Activated CD8-positive, alpha-beta memory T cell treated with anti-CD3 and anti-CD28 coated beads, Interleukin-2, amount 10 ng/mL, durations not matched to agents 7 days and 5 days (primary cell): ENCODE data around the gene MYBPHL. TPM values are rescaled to one million over a fixed set of nuclear protein-coding genes. Genes with fewer than 3 reads are reported as not detected.

Experiments used
- ATAC-seq: fragments of 150-1000 bp; cut with Tn5 transposase; one replicate; pipeline ENCODE4 v1.10.0; 2021; ENCODE audit warnings: moderate library complexity
- CTCF ChIA-PET: fragments of 350-600 bp; sonication (Branson Sonifier 250); formaldehyde crosslinking; loops from one replicate; lab custom pipeline; 2021; ENCODE audit warnings: antibody characterized with exemption; lab: Charles Lee
- DNase-seq: peaks from one replicate; pipeline ENCODE4 v3.0.0-alpha.2; 2020
- H3K27ac Mint-ChIP-seq: one replicate; pipeline ENCODE4 v1.8.0; 2021; ENCODE audit warnings: mild to moderate bottlenecking, mixed read lengths
- H3K27me3 Mint-ChIP-seq: one replicate; pipeline ENCODE4 v1.8.0; 2021; ENCODE audit warnings: mixed read lengths
- H3K36me3 Mint-ChIP-seq: one replicate; pipeline ENCODE4 v1.8.0; 2021; ENCODE audit warnings: mild to moderate bottlenecking, mixed read lengths
- H3K4me1 Mint-ChIP-seq: one replicate; pipeline ENCODE4 v1.8.0; 2021; ENCODE audit warnings: mixed read lengths
- H3K4me3 Mint-ChIP-seq: one replicate; pipeline ENCODE4 v1.8.0; 2021; ENCODE audit warnings: mild to moderate bottlenecking, moderate library complexity, mixed read lengths
- H3K9me3 Mint-ChIP-seq: one replicate; pipeline ENCODE4 v1.8.0; 2022; ENCODE audit warnings: low read depth, mixed read lengths
- total RNA-seq, 2 experiments: library from RNA; stranded (reverse); gene quantifications; one replicate each; pipeline ENCODE4 v1.2.3, GENCODE V29; 2021

The MYBPHL gene
- total RNA-seq, 2 experiments from 2014 or later: not detected

GRCh38 chr1:109282952-109283747 is 23.7 kb downstream of the MYBPHL start, which contains the start of gene PSRC1:
Gene PSRC1, minus strand, starts transcription at chr1:109283145.
- CTCF ChIA-PET: interaction anchor here (0.7 to 9.5 kb wide), 15 partner anchors 19 to 357 kb away, joined by 3 to 196 read pairs (median 3); partner anchors contain the start of genes ATXN7L2, CYB561D1, GNAI3 and PSMA5
- Mint-ChIP-seq H3K27me3 (no peaks in the 10 kb centered on the region), H3K36me3 (peaks cover 15% of the 10 kb centered on the region), H3K4me3 (peak within 1 kb of the TSS; percentile 98), H3K27ac (peak within 1 kb of the TSS; percentile 96), H3K9me3 (no peaks in the 10 kb centered on the region), H3K4me1 (peaks cover 25% of the 10 kb centered on the region)
- ATAC-seq (peak; percentile 97), DNase-seq (peak; percentile 94)

GRCh38 chr1:109282497-109282951 is 24.3 kb downstream of the MYBPHL start:
- no peak for ATAC-seq
- no peaks in the 10 kb centered on the region for H3K27me3 Mint-ChIP-seq
- CTCF ChIA-PET: interaction anchor here (0.7 to 9.5 kb wide), 14 partner anchors 19 to 357 kb away, joined by 3 to 196 read pairs (median 4); partner anchors contain the start of genes ATXN7L2, CYB561D1, GNAI3 and PSMA5
- H3K9me3 Mint-ChIP-seq: no peaks in the 10 kb centered on the region
- H3K4me3 Mint-ChIP-seq: peak overlapping the region; percentile 98
- peak overlapping the region; percentile 96 for H3K27ac Mint-ChIP-seq
- peaks cover 15% of the 10 kb centered on the region for H3K36me3 Mint-ChIP-seq
- peaks cover 27% of the 10 kb centered on the region for H3K4me1 Mint-ChIP-seq
- no peak for DNase-seq

- no peak for DNase-seq
- H3K9me3 Mint-ChIP-seq: no peaks in the 10 kb centered on the region
- H3K4me3 Mint-ChIP-seq: peak overlapping the region; percentile 98
- no peaks in the 10 kb centered on the region for H3K27me3 Mint-ChIP-seq
- ATAC-seq: no peak
- H3K27ac Mint-ChIP-seq: peak overlapping the region; percentile 96
- H3K36me3 Mint-ChIP-seq: peaks cover 15% of the 10 kb centered on the region
- peaks cover 33% of the 10 kb centered on the region for H3K4me1 Mint-ChIP-seq
- CTCF ChIA-PET: interaction anchor here (0.9 to 9.5 kb wide), 9 partner anchors 18 to 358 kb away, joined by 3 to 196 read pairs (median 4); partner anchors contain the start of genes ATXN7L2, GNAI3 and SORT1
Observed at GRCh38 chr1:109281680-109282496, 24.9 kb downstream of the MYBPHL start.

GRCh38 chr1:109280862-109281261 is 25.9 kb downstream of the MYBPHL start:
- no peaks in the 10 kb centered on the region for H3K9me3 Mint-ChIP-seq
- no peak overlapping the region for H3K27ac Mint-ChIP-seq
- no peak overlapping the region for H3K4me3 Mint-ChIP-seq
- peaks cover 33% of the 10 kb centered on the region for H3K4me1 Mint-ChIP-seq
- DNase-seq (no peak), ATAC-seq (no peak)
- no peaks in the 10 kb centered on the region for H3K27me3 Mint-ChIP-seq
- CTCF ChIA-PET: interaction anchor here (9.5 kb wide), 1 partner anchor 119 kb away, joined by 196 read pairs; the partner anchor contains the start of gene SORT1
- H3K36me3 Mint-ChIP-seq: peaks cover 15% of the 10 kb centered on the region

- CTCF ChIA-PET: interaction anchor here (1.4 to 9.5 kb wide), 6 partner anchors 14 to 262 kb away, joined by 3 to 196 read pairs (median 14); partner anchors contain the start of genes CYB561D1 and SORT1
- H3K4me1 Mint-ChIP-seq: peaks cover 33% of the 10 kb centered on the region
- no peaks in the 10 kb centered on the region for H3K27me3 Mint-ChIP-seq
- no peak for ATAC-seq
- H3K27ac Mint-ChIP-seq: no peak overlapping the region
- H3K36me3 Mint-ChIP-seq: peaks cover 15% of the 10 kb centered on the region
- H3K4me3 Mint-ChIP-seq: no peak overlapping the region
- DNase-seq: no peak
- H3K9me3 Mint-ChIP-seq: no peaks in the 10 kb centered on the region
Observed at GRCh38 chr1:109279615-109280278, 27.1 kb downstream of the MYBPHL start.

- ATAC-seq (peak; percentile 83), DNase-seq (peak; percentile 83)
- H3K9me3 Mint-ChIP-seq: no peaks in the 10 kb centered on the region
- peaks cover 14% of the 10 kb centered on the region for H3K36me3 Mint-ChIP-seq
- no peak overlapping the region for H3K4me3 Mint-ChIP-seq
- H3K27ac Mint-ChIP-seq: peak overlapping the region; percentile 44
- H3K4me1 Mint-ChIP-seq: peaks cover 22% of the 10 kb centered on the region
- no peaks in the 10 kb centered on the region for H3K27me3 Mint-ChIP-seq
- CTCF ChIA-PET: interaction anchor here (0.7 to 9.5 kb wide), 27 partner anchors 10 to 271 kb away, joined by 3 to 196 read pairs (median 5); partner anchors contain the start of genes AMIGO1, CYB561D1, GNAI3 and SORT1
Observed at GRCh38 chr1:109277434-109278204, 29.2 kb downstream of the MYBPHL start.

GRCh38 chr1:109275706-109276345 is 31.0 kb downstream of the MYBPHL start:
- Mint-ChIP-seq H3K4me3 (no peak overlapping the region), H3K27me3 (no peaks in the 10 kb centered on the region), H3K4me1 (peaks cover 10% of the 10 kb centered on the region), H3K9me3 (no peaks in the 10 kb centered on the region), H3K36me3 (peaks cover 10% of the 10 kb centered on the region), H3K27ac (no peak overlapping the region)
- DNase-seq: no peak
- ATAC-seq: no peak
- CTCF ChIA-PET: interaction anchor here (1.0 to 9.5 kb wide), 5 partner anchors 11 to 255 kb away, joined by 3 to 196 read pairs (median 13); partner anchors contain the start of gene SORT1

GRCh38 chr1:109274533-109275476 is 32.0 kb downstream of the MYBPHL start:
- DNase-seq (no peak), ATAC-seq (no peak)
- H3K36me3 Mint-ChIP-seq: peaks cover 4% of the 10 kb centered on the region
- no peak overlapping the region for H3K4me3 Mint-ChIP-seq
- CTCF ChIA-PET: interaction anchor here (9.5 kb wide), 1 partner anchor 125 kb away, joined by 196 read pairs; the partner anchor contains the start of gene SORT1
- H3K27ac Mint-ChIP-seq: no peak overlapping the region
- no peaks in the 10 kb centered on the region for H3K9me3 Mint-ChIP-seq
- H3K4me1 Mint-ChIP-seq: peaks cover 10% of the 10 kb centered on the region
- H3K27me3 Mint-ChIP-seq: no peaks in the 10 kb centered on the region

GRCh38 chr1:109273570-109274288 is 33.1 kb downstream of the MYBPHL start:
- ATAC-seq (no peak), DNase-seq (no peak)
- Mint-ChIP-seq H3K27me3 (no peaks in the 10 kb centered on the region), H3K9me3 (no peaks in the 10 kb centered on the region), H3K4me3 (no peak overlapping the region), H3K36me3 (no peaks in the 10 kb centered on the region), H3K4me1 (peaks cover 10% of the 10 kb centered on the region), H3K27ac (no peak overlapping the region)
- CTCF ChIA-PET: no interaction called here

- H3K4me1 Mint-ChIP-seq: peaks cover 10% of the 10 kb centered on the region
- ATAC-seq: no peak
- no peaks in the 10 kb centered on the region for H3K9me3 Mint-ChIP-seq
- CTCF ChIA-PET: no interaction called here
- H3K27ac Mint-ChIP-seq: no peak overlapping the region
- no peaks in the 10 kb centered on the region for H3K36me3 Mint-ChIP-seq
- H3K27me3 Mint-ChIP-seq: no peaks in the 10 kb centered on the region
- H3K4me3 Mint-ChIP-seq: no peak overlapping the region
- DNase-seq: no peak
Observed at GRCh38 chr1:109272831-109273547, 33.8 kb downstream of the MYBPHL start.
